Endothelial cell of coronary artery (primary cell): ENCODE measurements around the gene PGAM4. TPM values are rescaled to one million over a fixed set of nuclear protein-coding genes. Genes with fewer than 3 reads are reported as not detected.

ENCODE experiments used
- total RNA-seq: library from RNA; depleted of rRNA; stranded (reverse); fragments of >200 nt; gene quantifications from 2 replicates; pipeline ENCODE4 v1.2.3, GENCODE V29; 2014

The PGAM4 gene
- total RNA-seq, result not detected in 2 replicates

GRCh38 chrX:77969538-77969937 is at the start of gene PGAM4:
PGAM4 (minus strand) TSS chrX:77969638; CDS start chrX:77969638, 0 bp downstream.

Other genes with a start within 250 kb of the PGAM4 start
- gene ATRX, start 183.4 kb downstream of the PGAM4 start, total RNA-seq, result 82.1 and 101 TPM in 2 replicates
- 168 and 197 TPM in 2 replicates for gene MAGT1, start 74.2 kb downstream of the PGAM4 start, total RNA-seq
- gene COX7B, start 70.2 kb downstream of the PGAM4 start, total RNA-seq, result 384 and 483 TPM in 2 replicates
- gene ATP7A, start 58.9 kb downstream of the PGAM4 start, total RNA-seq, result 10.8 and 17.8 TPM in 2 replicates
- 240 and 355 TPM in 2 replicates for gene PGK1, start 134.6 kb upstream of the PGAM4 start, total RNA-seq
- 9.7 and 13.9 TPM in 2 replicates for gene TAF9B, start 170.0 kb upstream of the PGAM4 start, total RNA-seq